ENCODE results near the gene MT1E. TPM values are rescaled to one million over a fixed set of nuclear protein-coding genes. Genes with fewer than 3 reads are reported as not detected.
"Not testable (repeated sequence)": the region's sequence is repeated elsewhere in the genome, so short reads cannot be mapped to it uniquely, and the experiment has no call there.

Gene MT1E
- total RNA-seq, 5 donors from 2014 or later (not counting 1 experiment from before 2014, with no cell fraction given): 1.9 to 10.8 (median 6.1) TPM

DNA sequence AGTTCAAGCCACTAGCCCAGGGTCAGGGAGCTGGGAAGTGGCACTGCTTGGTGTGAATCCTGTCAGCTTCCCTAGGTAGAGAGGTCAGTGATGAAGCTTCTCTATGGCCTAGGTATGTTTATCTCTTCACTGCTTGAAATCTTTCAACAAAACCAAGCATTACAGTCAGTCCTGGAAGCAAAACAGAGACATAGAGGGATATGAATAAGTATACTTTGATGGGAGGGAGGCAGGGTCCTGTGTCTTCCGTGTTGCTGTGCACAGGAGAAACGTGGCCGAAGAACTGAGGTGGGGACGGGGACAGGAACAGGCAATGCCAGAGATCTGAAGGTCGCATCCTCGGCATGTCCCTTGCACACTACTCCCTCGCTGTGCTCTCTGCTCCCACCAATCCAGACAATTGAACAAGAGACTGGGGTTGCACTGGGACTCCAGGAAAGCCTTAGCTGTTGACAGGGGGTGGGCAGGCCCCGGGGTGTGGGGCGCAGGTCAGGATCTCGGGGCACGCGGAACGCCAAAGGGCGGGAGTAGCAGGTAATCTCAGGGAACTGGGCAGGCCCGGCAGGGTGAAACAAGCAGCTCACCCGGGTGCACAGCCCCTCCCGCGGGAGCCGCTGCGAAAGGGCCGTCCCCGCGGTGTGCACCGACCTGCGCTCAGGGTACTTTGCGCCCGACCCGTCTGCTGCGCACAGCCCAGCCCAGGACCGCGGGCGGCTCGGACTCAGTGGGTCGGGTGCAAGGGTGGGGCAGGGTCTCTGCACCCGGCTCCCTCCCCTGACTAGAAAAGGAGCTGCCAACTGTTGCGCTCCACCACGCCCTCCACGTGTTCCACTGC lies 43.6 kb downstream of the MT1E start, which contains the start of gene MT1H:
MT1H (plus strand) TSS at position 810 of the 835 bp plus-strand sequence. CDS start 71 bp downstream, outside the sequence.
- WGBS (ENCODE audit: insufficient coverage): 16% methylated on average over 35 of the region's 38 CpGs
- H3K27ac Mint-ChIP-seq: no peak within 1 kb of the TSS
- CTCF ChIA-PET: interaction anchor here (0.6 kb wide), 2 partner anchors 73 to 1957 kb away, joined by 3 to 9 read pairs; no protein-coding TSS in a partner anchor
- H3K27me3 ChIP-seq (replicated peaks in 1 of 2; ENCODE audit: control insufficient read depth in 2 of 2, extremely low read depth in 1 of 2, insufficient read depth in 2 of 2, low read length in 1 of 2): peaks cover 27 to 56% of the 10 kb centered on the region in 2 experiments
- POLR2A ChIA-PET: interaction anchor here in 1 of 2 donors (0.7 kb wide), 1 partner anchor 11 kb away, joined by 3 read pairs; no protein-coding TSS in a partner anchor
- H3K27ac ChIP-seq (ENCODE audit: low read length): no peak within 1 kb of the TSS
- DNase-seq (peak in 1 of 35 experiments; percentile 14), ATAC-seq (replicated peaks in 1 of 4) (peak in 3 of 4 experiments; percentile 28 to 40 (median 36))
- H3K9me3 Mint-ChIP-seq: no peaks in the 10 kb centered on the region
- peaks cover 0 to 21% of the 10 kb centered on the region in 2 experiments for H3K4me1 ChIP-seq (ENCODE audit: control insufficient read depth in 1 of 2, extremely low read depth in 1 of 2, insufficient read depth in 2 of 2, low read length in 2 of 2)
- peaks cover 17 to 27% (median 20%) of the 10 kb centered on the region in 3 donors for H3K4me1 Mint-ChIP-seq
- H3K4me3 ChIP-seq (ENCODE audit: control insufficient read depth in 1 of 2, extremely low read depth in 1 of 2, low read length in 1 of 2): no peak within 1 kb of the TSS
- no peaks in the 10 kb centered on the region for H3K9me3 ChIP-seq
- no peaks in the 10 kb centered on the region for H3K36me3 ChIP-seq (ENCODE audit: control insufficient read depth in 2 of 2, extremely low read depth in 1 of 2, insufficient read depth in 1 of 2, low read length in 1 of 2)
- peaks cover 38 to 75% of the 10 kb centered on the region in 2 donors for H3K27me3 Mint-ChIP-seq
- peaks cover 3% of the 10 kb centered on the region for H3K36me3 Mint-ChIP-seq
- H3K4me3 Mint-ChIP-seq: peak within 1 kb of the TSS in 1 of 3 donors; percentile 65

DNA sequence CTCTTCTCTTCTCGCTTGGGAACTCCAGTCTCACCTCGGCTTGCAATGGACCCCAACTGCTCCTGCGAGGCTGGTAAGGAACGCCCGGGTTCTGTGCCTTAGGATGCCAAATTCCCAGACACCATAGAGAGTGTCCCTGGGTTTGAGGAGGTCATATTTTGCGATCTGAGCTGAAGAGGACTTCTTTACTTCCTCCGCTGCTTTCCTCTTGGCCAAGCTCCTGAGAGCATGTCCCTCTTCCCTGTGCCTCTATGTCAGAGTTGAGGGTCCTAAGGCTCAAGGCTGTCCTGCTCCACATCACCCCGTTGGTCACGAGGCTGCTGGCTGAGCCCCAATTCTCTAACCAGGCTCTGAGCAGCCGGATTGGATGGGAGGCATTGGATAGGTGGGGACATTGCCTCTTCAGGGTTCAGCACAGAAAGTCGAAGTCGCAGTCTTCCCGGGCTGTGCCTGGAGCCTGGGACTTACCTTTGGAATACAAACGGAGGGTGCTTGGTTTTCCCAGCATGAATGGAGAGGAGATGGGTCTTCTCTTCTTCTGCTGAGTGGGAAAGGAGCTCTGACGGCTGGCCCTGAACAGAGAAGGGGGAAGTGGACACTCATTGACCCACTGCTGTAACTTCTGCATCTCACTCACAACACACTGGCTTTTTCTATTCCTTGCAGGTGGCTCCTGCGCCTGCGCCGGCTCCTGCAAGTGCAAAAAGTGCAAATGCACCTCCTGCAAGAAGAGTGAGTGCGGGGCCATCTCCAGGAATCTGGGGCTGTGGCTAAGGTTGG lies 44.4 kb downstream of the MT1E start:
- ChIA-PET POLR2A (no interaction called here), CTCF (interaction anchor here in 1 of 2 donors (0.6 kb wide), 1 partner anchor 74 kb away, joined by 3 read pairs; no protein-coding TSS in a partner anchor)
- Histone ChIP-seq H3K27me3 (replicated peaks in 1 of 2; ENCODE audit: control insufficient read depth in 2 of 2, extremely low read depth in 1 of 2, insufficient read depth in 2 of 2, low read length in 1 of 2) (peaks cover 22 to 53% of the 10 kb centered on the region in 2 experiments), H3K4me1 (ENCODE audit: control insufficient read depth in 1 of 2, extremely low read depth in 1 of 2, insufficient read depth in 2 of 2, low read length in 2 of 2) (peaks cover 0 to 21% of the 10 kb centered on the region in 2 experiments), H3K27ac (ENCODE audit: low read length) (no peak overlapping the region), H3K9me3 (no peaks in the 10 kb centered on the region), H3K36me3 (ENCODE audit: control insufficient read depth in 2 of 2, extremely low read depth in 1 of 2, insufficient read depth in 1 of 2, low read length in 1 of 2) (no peaks in the 10 kb centered on the region), H3K4me3 (ENCODE audit: control insufficient read depth in 1 of 2, extremely low read depth in 1 of 2, low read length in 1 of 2) (no peak overlapping the region)
- no peak for ATAC-seq (replicated peaks in 1 of 4)
- 49% methylated on average over 9 of the region's 19 CpGs for WGBS (ENCODE audit: insufficient coverage)
- peaks cover 37 to 75% of the 10 kb centered on the region in 2 donors for H3K27me3 Mint-ChIP-seq
- no peak overlapping the region for H3K27ac Mint-ChIP-seq
- DNase-seq: no peak
- no peaks in the 10 kb centered on the region for H3K9me3 Mint-ChIP-seq
- peak overlapping the region in 1 of 3 donors; percentile 41 for H3K4me3 Mint-ChIP-seq
- peaks cover 18 to 29% (median 23%) of the 10 kb centered on the region in 3 donors for H3K4me1 Mint-ChIP-seq
- H3K36me3 Mint-ChIP-seq: no peaks in the 10 kb centered on the region

DNA sequence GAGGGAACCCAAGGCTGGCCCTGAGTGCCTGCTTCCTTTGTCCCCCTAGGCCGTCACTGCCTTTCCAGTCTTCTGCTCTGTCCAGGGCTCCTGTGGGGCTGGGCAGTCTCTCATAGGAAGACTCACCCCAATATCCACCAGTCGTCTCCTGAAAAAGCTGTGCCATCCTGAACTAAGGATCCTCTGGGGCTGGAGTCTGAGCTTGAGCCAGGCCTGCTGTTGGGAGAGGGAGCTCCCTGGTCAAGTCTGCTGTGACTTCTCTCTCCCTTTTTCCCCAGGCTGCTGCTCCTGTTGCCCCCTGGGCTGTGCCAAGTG lies 45.0 kb downstream of the MT1E start:
- Histone ChIP-seq H3K4me3 (ENCODE audit: control insufficient read depth in 1 of 2, extremely low read depth in 1 of 2, low read length in 1 of 2) (no peak overlapping the region), H3K9me3 (no peaks in the 10 kb centered on the region), H3K27me3 (replicated peaks in 1 of 2; ENCODE audit: control insufficient read depth in 2 of 2, extremely low read depth in 1 of 2, insufficient read depth in 2 of 2, low read length in 1 of 2) (peaks cover 20 to 58% of the 10 kb centered on the region in 2 experiments), H3K36me3 (ENCODE audit: control insufficient read depth in 2 of 2, extremely low read depth in 1 of 2, insufficient read depth in 1 of 2, low read length in 1 of 2) (no peaks in the 10 kb centered on the region), H3K4me1 (ENCODE audit: control insufficient read depth in 1 of 2, extremely low read depth in 1 of 2, insufficient read depth in 2 of 2, low read length in 2 of 2) (peaks cover 3 to 26% of the 10 kb centered on the region in 2 experiments), H3K27ac (ENCODE audit: low read length) (no peak overlapping the region)
- CTCF ChIA-PET: interaction anchor here in 1 of 2 donors (0.6 kb wide), 1 partner anchor 17 kb away, joined by 3 read pairs; no protein-coding TSS in a partner anchor
- Mint-ChIP-seq H3K27me3 (peaks cover 37 to 75% of the 10 kb centered on the region in 2 donors), H3K9me3 (no peaks in the 10 kb centered on the region), H3K36me3 (no peaks in the 10 kb centered on the region), H3K27ac (no peak overlapping the region), H3K4me1 (peaks cover 23 to 35% (median 27%) of the 10 kb centered on the region in 3 donors), H3K4me3 (no peak overlapping the region)
- DNase-seq (no peak), ATAC-seq (replicated peaks in 1 of 4) (no peak)
- no CpG with 5 or more reads among the region's 2 CpGs for WGBS (ENCODE audit: insufficient coverage)
- POLR2A ChIA-PET: no interaction called here

DNA sequence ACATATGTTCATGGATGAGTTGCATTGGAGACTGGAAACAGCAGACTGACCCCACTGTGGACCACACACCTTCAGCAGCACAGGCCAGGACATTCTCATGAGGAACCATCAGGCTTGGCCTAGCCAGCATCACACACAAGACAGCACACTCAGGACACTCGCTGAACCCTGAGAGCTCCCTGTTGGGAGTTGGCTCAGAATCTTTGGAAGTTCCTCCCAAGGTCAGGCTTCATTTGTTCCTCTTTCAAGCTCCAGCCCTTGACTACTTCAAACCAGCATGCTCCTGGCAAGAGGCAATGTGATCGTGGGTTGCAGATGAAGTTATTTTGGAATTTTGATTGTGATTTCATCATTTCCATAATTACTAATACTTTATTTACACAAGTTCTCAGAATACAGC lies 46.1 kb downstream of the MT1E start:
- H3K36me3 Mint-ChIP-seq; H3K27ac Mint-ChIP-seq; H3K9me3 ChIP-seq; DNase-seq; H3K4me3 Mint-ChIP-seq; ATAC-seq (replicated peaks in 1 of 4); H3K9me3 Mint-ChIP-seq; POLR2A ChIA-PET; H3K36me3 ChIP-seq (ENCODE audit: control insufficient read depth in 2 of 2, extremely low read depth in 1 of 2, insufficient read depth in 1 of 2, low read length in 1 of 2); H3K4me3 ChIP-seq (ENCODE audit: control insufficient read depth in 1 of 2, extremely low read depth in 1 of 2, low read length in 1 of 2); H3K27ac ChIP-seq (ENCODE audit: low read length): not testable (repeated sequence)
- Histone ChIP-seq H3K27me3 (replicated peaks in 1 of 2; ENCODE audit: control insufficient read depth in 2 of 2, extremely low read depth in 1 of 2, insufficient read depth in 2 of 2, low read length in 1 of 2) (peaks cover 20 to 62% of the 10 kb centered on the region in 2 experiments), H3K4me1 (ENCODE audit: control insufficient read depth in 1 of 2, extremely low read depth in 1 of 2, insufficient read depth in 2 of 2, low read length in 2 of 2) (peaks cover 3 to 34% of the 10 kb centered on the region in 2 experiments)
- WGBS (ENCODE audit: insufficient coverage): no CpG with 5 or more reads among the region's 2 CpGs
- Mint-ChIP-seq H3K27me3 (peaks cover 37 to 68% of the 10 kb centered on the region in 2 donors), H3K4me1 (peaks cover 27 to 40% (median 35%) of the 10 kb centered on the region in 3 donors)
- CTCF ChIA-PET: interaction anchor here in 1 of 2 donors (0.6 kb wide), 1 partner anchor 29 kb away, joined by 3 read pairs; no protein-coding TSS in a partner anchor

DNA sequence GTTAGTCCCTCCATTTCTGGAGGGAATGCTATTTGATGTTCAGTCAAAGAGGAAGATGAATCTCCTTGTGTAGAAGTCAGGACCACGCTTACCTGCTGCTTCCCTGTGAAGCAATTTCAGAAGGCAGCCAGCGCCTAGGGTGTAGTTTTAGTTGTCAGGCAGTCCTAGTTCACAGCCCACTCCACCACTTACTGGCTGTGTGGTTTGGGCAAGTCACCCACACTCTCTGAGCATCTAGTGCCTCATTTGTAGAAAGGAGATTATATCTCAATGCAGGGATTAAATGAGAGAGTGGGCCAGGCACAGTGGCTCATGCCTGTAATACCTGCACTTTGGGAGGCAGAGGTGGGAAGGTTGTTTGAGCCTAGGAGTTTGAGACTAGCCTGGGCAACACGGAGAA lies 46.6 kb downstream of the MT1E start:
- no CpG with 5 or more reads among the region's 3 CpGs for WGBS (ENCODE audit: insufficient coverage)
- peaks cover 3 to 34% of the 10 kb centered on the region in 2 experiments for H3K4me1 ChIP-seq (ENCODE audit: control insufficient read depth in 1 of 2, extremely low read depth in 1 of 2, insufficient read depth in 2 of 2, low read length in 2 of 2)
- H3K9me3 Mint-ChIP-seq; H3K36me3 Mint-ChIP-seq; H3K36me3 ChIP-seq (ENCODE audit: control insufficient read depth in 2 of 2, extremely low read depth in 1 of 2, insufficient read depth in 1 of 2, low read length in 1 of 2); H3K9me3 ChIP-seq; H3K27ac ChIP-seq (ENCODE audit: low read length); H3K4me3 ChIP-seq (ENCODE audit: control insufficient read depth in 1 of 2, extremely low read depth in 1 of 2, low read length in 1 of 2); POLR2A ChIA-PET; H3K4me3 Mint-ChIP-seq; H3K27ac Mint-ChIP-seq; ATAC-seq (replicated peaks in 1 of 4); DNase-seq: not testable (repeated sequence)
- CTCF ChIA-PET: interaction anchor here in 1 of 2 donors (0.6 kb wide), 1 partner anchor 28 kb away, joined by 3 read pairs; no protein-coding TSS in a partner anchor
- peaks cover 27 to 40% (median 35%) of the 10 kb centered on the region in 3 donors for H3K4me1 Mint-ChIP-seq
- H3K27me3 ChIP-seq (replicated peaks in 1 of 2; ENCODE audit: control insufficient read depth in 2 of 2, extremely low read depth in 1 of 2, insufficient read depth in 2 of 2, low read length in 1 of 2): peaks cover 20 to 61% of the 10 kb centered on the region in 2 experiments
- H3K27me3 Mint-ChIP-seq: peaks cover 37 to 66% of the 10 kb centered on the region in 2 donors
